Loucy (cell line): Measurements from ENCODE around the gene RFX1.
"Not testable (repeated sequence)": the region's sequence is repeated elsewhere in the genome, so short reads cannot be mapped to it uniquely, and the experiment has no call there.

Experiments used
- H2AFZ ChIP-seq: fragments of 200-600 bp; sonication (generic); 2 replicates; pipeline ENCODE4 v1.6.0; 2016; ENCODE audit warnings: antibody characterized with exemption, mild to moderate bottlenecking, low read length, moderate library complexity
- H3F3A ChIP-seq: fragments of 200-600 bp; 2 replicates; pipeline ENCODE4 v1.6.0; 2016; ENCODE audit warnings: antibody characterized with exemption, low read depth, mild to moderate bottlenecking
- H3K27me3 ChIP-seq: fragments of 200-600 bp; sonication (generic); 2 replicates; pipeline ENCODE4 v1.6.1; 2014; ENCODE audit warnings: low read length, mild to moderate bottlenecking; ENCODE audit not compliant: insufficient read depth, poor library complexity, severe bottlenecking
- H3K36me3 ChIP-seq: fragments of 200-600 bp; sonication (generic); 2 replicates; pipeline ENCODE4 v1.6.1; 2016; ENCODE audit warnings: low read length; ENCODE audit not compliant: insufficient read depth
- H3K4me1 ChIP-seq: fragments of 200-600 bp; sonication (generic); 2 replicates; pipeline ENCODE4 v1.5.1; 2014; ENCODE audit warnings: low read length, mild to moderate bottlenecking; ENCODE audit not compliant: insufficient read depth, poor library complexity, severe bottlenecking
- H3K4me2 ChIP-seq: fragments of 200-600 bp; sonication (generic); 2 replicates; pipeline ENCODE4 v1.6.0; 2014; ENCODE audit warnings: antibody characterized with exemption, low read length, low read depth, mild to moderate bottlenecking; ENCODE audit not compliant: poor library complexity, severe bottlenecking
- H3K4me3 ChIP-seq: fragments of 200-600 bp; sonication (generic); 2 replicates; pipeline ENCODE4 v1.5.1; 2014; ENCODE audit warnings: low read length, mild to moderate bottlenecking, mixed read lengths; ENCODE audit not compliant: poor library complexity, severe bottlenecking
- H3K79me2 ChIP-seq: fragments of 200-600 bp; sonication (generic); 2 replicates; pipeline ENCODE4 v1.6.1; 2014; ENCODE audit warnings: low read length; ENCODE audit not compliant: insufficient read depth
- H3K9ac ChIP-seq: fragments of 200-600 bp; sonication (generic); 2 replicates; pipeline ENCODE4 v1.6.0; 2014; ENCODE audit warnings: mild to moderate bottlenecking, low read depth, low read length, moderate library complexity; ENCODE audit not compliant: poor library complexity, severe bottlenecking
- H3K9me2 ChIP-seq: fragments of 200-600 bp; sonication (generic); replicated peaks from 2 replicates; pipeline ENCODE4 v1.6.1; 2016; ENCODE audit warnings: low read depth, low read length, mixed read lengths
- H3K9me3 ChIP-seq: fragments of 200-600 bp; sonication (generic); 2 replicates; pipeline ENCODE4 v1.6.1; 2014; ENCODE audit warnings: mild to moderate bottlenecking, antibody characterized with exemption, low read length, low read depth; ENCODE audit not compliant: insufficient read depth
- H4K20me1 ChIP-seq: fragments of 200-600 bp; sonication (generic); 2 replicates; pipeline ENCODE4 v1.6.0; 2014; ENCODE audit warnings: antibody characterized with exemption, low read length, mild to moderate bottlenecking; ENCODE audit not compliant: insufficient read depth, poor library complexity, severe bottlenecking
- CTCF ChIP-seq: fragments of 200-600 bp; sonication (generic); conservative IDR thresholded peaks from 2 replicates; pipeline ENCODE4 v1.5.1; 2014; ENCODE audit warnings: mild to moderate bottlenecking, antibody characterized with exemption, low read length
- EZH2phosphoT487 ChIP-seq: fragments of 200-600 bp; IDR thresholded peaks from 2 replicates; pipeline ENCODE4 v1.6.1; 2018; ENCODE audit warnings: antibody characterized with exemption, mild to moderate bottlenecking, moderate library complexity, borderline replicate concordance

The RFX1 gene

GRCh38 chr19:14048443-14049153 lies 42.5 kb upstream of the RFX1 start:
- H4K20me1 ChIP-seq, result no peaks in the 10 kb centered on the region
- no peak overlapping the region for H2AFZ ChIP-seq
- H3K4me1 ChIP-seq, result no peaks in the 10 kb centered on the region
- no peak overlapping the region for H3K4me3 ChIP-seq
- H3K36me3 ChIP-seq, result peaks cover 6% of the 10 kb centered on the region; the same call in 1 of the 2 replicates
- no peaks in the 10 kb centered on the region for H3F3A ChIP-seq
- no peak overlapping the region for H3K9ac ChIP-seq
- TF ChIP-seq CTCF (peak; percentile 96), EZH2phosphoT487 (no peak)
- H3K9me2 ChIP-seq, result no peaks in the 10 kb centered on the region
- H3K9me3 ChIP-seq, result no peaks in the 10 kb centered on the region
- no peak overlapping the region for H3K4me2 ChIP-seq
- H3K79me2 ChIP-seq, result no peaks in the 10 kb centered on the region
- no peaks in the 10 kb centered on the region for H3K27me3 ChIP-seq

DNA sequence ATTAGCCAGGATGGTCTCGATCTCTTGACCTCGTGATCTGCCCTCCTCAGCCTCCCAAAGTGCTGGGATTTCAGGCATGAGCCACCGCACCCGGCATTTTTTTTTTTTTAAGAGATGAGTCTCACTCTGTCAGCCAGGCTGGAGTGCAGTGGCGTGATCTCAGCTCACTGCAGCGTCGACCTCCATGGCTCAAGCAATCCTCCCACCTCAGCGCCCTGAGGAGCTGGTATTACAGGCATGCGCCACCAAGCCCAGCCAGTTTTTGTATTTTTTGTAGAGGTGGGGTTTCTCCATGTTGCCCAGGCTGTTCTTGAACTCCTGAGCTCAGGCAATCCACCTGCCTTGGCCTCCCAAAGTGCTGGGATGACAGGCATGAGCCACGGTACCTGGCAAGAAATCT lies 41.7 kb upstream of the RFX1 start:
- not testable (repeated sequence) for H3K9ac ChIP-seq, H3K9me2 ChIP-seq, H3K9me3 ChIP-seq, H3K79me2 ChIP-seq, H3K36me3 ChIP-seq, H3K27me3 ChIP-seq, H3F3A ChIP-seq, H3K4me1 ChIP-seq, H2AFZ ChIP-seq, H4K20me1 ChIP-seq, H3K4me3 ChIP-seq, H3K4me2 ChIP-seq

DNA sequence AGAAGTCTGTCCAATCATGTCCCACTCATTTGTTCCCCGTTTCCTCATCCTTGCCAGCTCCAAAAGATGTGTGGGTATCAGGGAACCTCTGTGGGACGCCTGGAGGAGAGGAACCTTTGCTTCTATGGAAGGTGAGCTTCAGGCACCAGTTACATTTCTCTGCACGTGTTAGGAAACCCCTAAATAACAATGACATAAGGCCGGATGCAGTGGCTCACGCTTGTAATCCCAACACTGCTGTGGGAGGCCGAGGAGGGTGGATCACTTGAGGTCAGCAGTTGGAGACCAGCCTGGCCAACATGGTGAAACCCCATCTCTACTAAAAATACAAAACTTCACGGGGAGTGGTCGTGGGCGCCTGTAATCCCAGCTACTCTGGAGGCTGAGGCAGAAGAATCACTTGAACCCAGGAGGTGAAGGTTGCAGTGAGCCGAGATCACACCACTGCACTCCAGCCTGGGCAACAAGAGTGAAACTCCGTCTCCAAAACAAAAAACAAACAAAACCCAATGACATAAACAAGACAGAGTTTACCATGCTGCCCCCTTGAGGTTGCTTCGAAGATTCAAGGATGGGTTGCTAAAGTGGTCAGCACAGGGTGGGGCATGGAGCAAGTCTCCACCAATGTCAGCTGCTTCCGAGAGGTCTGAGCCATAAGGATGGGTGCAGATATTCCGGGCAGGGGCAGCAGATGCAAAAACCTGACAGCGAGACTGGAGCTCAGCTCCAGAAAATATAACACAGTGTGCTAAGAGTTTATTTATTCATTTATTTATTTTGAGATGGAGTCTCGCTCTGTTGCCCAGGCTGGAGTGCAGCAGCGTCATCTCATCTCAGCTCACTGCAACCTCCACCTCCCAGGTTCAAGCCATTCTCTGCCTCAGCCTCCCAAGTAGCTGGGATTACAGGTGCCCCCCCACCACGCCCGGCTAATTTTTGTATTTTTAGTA lies 36.8 kb upstream of the RFX1 start:
- H3K9me2 ChIP-seq, H3K4me1 ChIP-seq, H3K36me3 ChIP-seq, H3K4me3 ChIP-seq, H3K27me3 ChIP-seq, H3K9ac ChIP-seq, H3K4me2 ChIP-seq, H3F3A ChIP-seq, H3K9me3 ChIP-seq, H4K20me1 ChIP-seq, H2AFZ ChIP-seq, H3K79me2 ChIP-seq: not testable (repeated sequence)
- peak; percentile 64 for TF ChIP-seq CTCF
